ENCODE data around the gene LENG9. TPM values are rescaled to one million over a fixed set of nuclear protein-coding genes. Genes with fewer than 3 reads are reported as not detected.

LENG9 gene
- total and polyA plus RNA-seq, 2 of the 13 experiments (the other 11 are each of a cell fraction or from before 2014, with no cell fraction given), result 0.75 to 2.9 TPM

GRCh38 chr19:54418030-54418929 lies 45.3 kb downstream of the LENG9 start:
- H3K4me3 ChIP-seq (replicated peaks in 1 of 3; ENCODE audit: insufficient read depth in 1 of 3, low read depth in 2 of 3, low read length in 3 of 3), result peak overlapping the region in 1 of 3 experiments; percentile 34; a peak in 2 of 6 replicates
- peak; percentile 18; the same call in 1 of the 3 replicates for ATAC-seq
- CTCF ChIA-PET (ENCODE audit: low intra/inter-chr PET ratio, low total read pairs), result no interaction called here
- H3K9me3 ChIP-seq (ENCODE audit: low read length), result no peaks in the 10 kb centered on the region
- H3K4me1 ChIP-seq (ENCODE audit: insufficient read depth, low read length), result peaks cover 69% of the 10 kb centered on the region
- no TSS peak for BruUV-seq (replicated peaks)
- H3K27ac ChIP-seq (ENCODE audit: extremely low read length, insufficient read depth, low read length), result peak overlapping the region; percentile 44
- H3K4me2 ChIP-seq (ENCODE audit: low read depth, low read length), result peak overlapping the region; percentile 50
- POLR2A ChIA-PET, result interaction anchor here (4.0 to 4.4 kb wide), 3 partner anchors 12 to 44 kb away, joined by 32 to 55 read pairs (median 41); partner anchors contain the start of genes LENG8 and LENG9
- intact Hi-C loops (cut with micrococcal nuclease; ENCODE audit: unreplicated experiment) (no loop called here), in situ Hi-C loops (cut with HindIII; ENCODE audit: extremely low pct_ligation_motif_present, low pct_unique_long_range_greater_than_20kb) (no loop called here)
- WGBS (ENCODE audit: low lambda C conversion rate), result 27% methylated on average over 18 of the region's 25 CpGs
- peak overlapping the region; percentile 95 for H2AFZ ChIP-seq (ENCODE audit: low read length)
- no peaks in the 10 kb centered on the region for H3K27me3 ChIP-seq (ENCODE audit: control insufficient read depth in 1 of 2, insufficient read depth in 2 of 2, low read length in 2 of 2)
- no peaks in the 10 kb centered on the region for H3K79me2 ChIP-seq (ENCODE audit: insufficient read depth, low read length)
- FAIRE-seq, result peak; percentile 56
- peak; percentile 50 for DNase-seq (ENCODE audit: low spot score)
- H4K20me1 ChIP-seq (ENCODE audit: insufficient read depth, low read length), result no peaks in the 10 kb centered on the region
- peak overlapping the region; percentile 41 for H3K9ac ChIP-seq (ENCODE audit: insufficient read depth, low read depth, low read length)
- no peaks in the 10 kb centered on the region for H3K36me3 ChIP-seq (replicated peaks in 1 of 2; ENCODE audit: control insufficient read depth in 1 of 2, insufficient read depth in 2 of 2, low read length in 2 of 2)
- TF ChIP-seq NR2F6 (IDR thresholded peaks at IDR 0.05) (no peak), NR2F6 (CRISPR knock-in tag; IDR thresholded peaks at IDR 0.05) (no peak), MIER3 (CRISPR knock-in tag; IDR thresholded peaks at IDR 0.05; ENCODE audit: borderline replicate concordance) (no peak), EZH2 (conservative IDR thresholded peaks at IDR 0.05; ENCODE audit: low read depth, low read length) (no peak), TFAP4 (IDR thresholded peaks at IDR 0.05; ENCODE audit: borderline replicate concordance, low read depth) (peak; percentile 32; the same call in 1 of the 2 replicates), HMGXB3 (CRISPR knock-in tag; IDR thresholded peaks at IDR 0.05; ENCODE audit: borderline replicate concordance) (no peak), SP5 (CRISPR knock-in tag; IDR thresholded peaks at IDR 0.05; ENCODE audit: borderline replicate concordance, low read depth) (no peak), KDM4B (CRISPR knock-in tag; IDR thresholded peaks at IDR 0.05) (no peak), ZFP82 (CRISPR knock-in tag; IDR thresholded peaks at IDR 0.05; ENCODE audit: borderline replicate concordance) (no peak), ZNF432 (CRISPR knock-in tag; IDR thresholded peaks at IDR 0.05; ENCODE audit: borderline replicate concordance) (no peak), SOX6 (IDR thresholded peaks at IDR 0.05) (no peak), SOX6 (CRISPR knock-in tag; IDR thresholded peaks at IDR 0.05) (0 out of 2 replicates have a peak, but pooled peaks have one; percentile 16), ZNF572 (CRISPR knock-in tag; IDR thresholded peaks at IDR 0.05) (no peak), POGZ (CRISPR knock-in tag; IDR thresholded peaks at IDR 0.05) (no peak), REST (IDR thresholded peaks at IDR 0.05; ENCODE audit: borderline replicate concordance in 1 of 2, low read depth in 1 of 2, low read length in 2 of 2) (no peak), TEAD2 (CRISPR knock-in tag; IDR thresholded peaks at IDR 0.05) (no peak)

Measured in HepG2 (cell line).